Thymus (tissue), 11 donors: ENCODE data around the gene SUPT16H. TPM values are rescaled to one million over a fixed set of nuclear protein-coding genes. Genes with fewer than 3 reads are reported as not detected.
A peak's percentile ranks its signal among the peaks of the same experiment; 100 is the strongest.
"Not testable (repeated sequence)": the region's sequence is repeated elsewhere in the genome, so short reads cannot be mapped to it uniquely, and the experiment has no call there.

ENCODE experiments used
- DNase-seq, 9 donors: peaks; one replicate each; pipeline ENCODE4 v3.0.0-alpha.2; 2013; ENCODE audit warnings: low spot score in 9 of 9, low read depth in 6 of 9, missing footprints in 1 of 9
- H3K27ac ChIP-seq, 2 donors: one replicate each; pipeline ENCODE4 v1.5.1; 2013; ENCODE audit warnings: control low read depth in 1 of 2, low read depth in 1 of 2, low read length in 1 of 2, mild to moderate bottlenecking in 1 of 2, moderate library complexity in 1 of 2
- H3K27me3 ChIP-seq, 2 donors: one replicate each; pipeline ENCODE4 v1.5.1; 2013; ENCODE audit warnings: low read length in 1 of 2; ENCODE audit not compliant: control insufficient read depth in 2 of 2, insufficient read depth in 1 of 2
- H3K36me3 ChIP-seq, 2 donors: one replicate each; pipeline ENCODE4 v1.5.1; 2013; ENCODE audit warnings: low read length in 1 of 2, mild to moderate bottlenecking in 1 of 2, moderate library complexity in 1 of 2; ENCODE audit not compliant: control insufficient read depth in 2 of 2, insufficient read depth in 2 of 2
- H3K4me1 ChIP-seq, 2 donors: one replicate each; pipeline ENCODE4 v1.5.1; 2013; ENCODE audit warnings: low read length in 2 of 2; ENCODE audit not compliant: control insufficient read depth in 2 of 2, insufficient read depth in 2 of 2
- H3K4me3 ChIP-seq, 2 donors: one replicate each; pipeline ENCODE4 v1.5.1; 2013; ENCODE audit warnings: low read length in 2 of 2, control low read depth in 1 of 2, mild to moderate bottlenecking in 1 of 2
- H3K9me3 ChIP-seq, 2 donors: one replicate each; pipeline ENCODE4 v1.5.1; 2013; ENCODE audit warnings: low read length in 1 of 2, mild to moderate bottlenecking in 1 of 2; ENCODE audit not compliant: control insufficient read depth in 2 of 2, insufficient read depth in 1 of 2
- WGBS: extraction: QIAGEN DNeasy Blood & Tissue Kit; methylation state at CpG from one replicate; pipeline ENCODE4 v1.1.7; 2013; 5-methylcytosine and 5-hydroxymethylcytosine counted together
- polyA plus RNA-seq: library from polyadenylated mRNA; stranded (reverse); fragments of 200-250 nt; gene quantifications from one replicate; pipeline ENCODE4 v1.2.3, GENCODE V29; 2013
- total RNA-seq: library from RNA; stranded (reverse); fragments of 120-200 nt; gene quantifications from one replicate; pipeline ENCODE4 v1.2.4, GENCODE V29; 2013
- donor health status: healthy.

The SUPT16H gene
- total and polyA plus RNA-seq, 2 donors: 64.5 to 95.8 TPM

DNA sequence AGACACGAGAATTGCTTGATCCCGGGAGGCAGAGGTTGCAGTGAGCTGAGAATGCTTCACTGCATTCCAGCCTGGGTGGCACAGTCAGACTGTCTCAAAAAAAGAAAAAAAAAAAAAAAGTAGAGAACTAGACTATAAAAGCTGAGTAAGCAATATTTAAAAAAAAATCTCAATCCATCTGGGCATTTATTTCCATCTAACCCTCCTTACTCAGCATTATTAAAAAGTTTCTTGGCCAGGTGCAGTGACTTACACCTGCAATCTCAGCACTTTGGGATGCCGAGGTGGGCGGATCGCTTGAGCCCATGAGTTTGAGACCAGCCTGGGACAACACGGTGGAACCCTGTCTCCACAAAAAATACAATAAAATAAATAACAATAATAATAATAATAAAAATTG, 4.5 kb downstream of the SUPT16H start:
- 96% methylated on average over 6 of the region's 6 CpGs for WGBS
- Histone ChIP-seq H3K4me3 (no peak overlapping the region), H3K27ac (no peak overlapping the region), H3K4me1 (peaks cover 3 to 6% of the 10 kb centered on the region in 2 donors), H3K36me3 (peaks cover 0 to 12% of the 10 kb centered on the region in 2 donors), H3K27me3 (no peaks in the 10 kb centered on the region), H3K9me3 (no peaks in the 10 kb centered on the region)
- no peak for DNase-seq

DNA sequence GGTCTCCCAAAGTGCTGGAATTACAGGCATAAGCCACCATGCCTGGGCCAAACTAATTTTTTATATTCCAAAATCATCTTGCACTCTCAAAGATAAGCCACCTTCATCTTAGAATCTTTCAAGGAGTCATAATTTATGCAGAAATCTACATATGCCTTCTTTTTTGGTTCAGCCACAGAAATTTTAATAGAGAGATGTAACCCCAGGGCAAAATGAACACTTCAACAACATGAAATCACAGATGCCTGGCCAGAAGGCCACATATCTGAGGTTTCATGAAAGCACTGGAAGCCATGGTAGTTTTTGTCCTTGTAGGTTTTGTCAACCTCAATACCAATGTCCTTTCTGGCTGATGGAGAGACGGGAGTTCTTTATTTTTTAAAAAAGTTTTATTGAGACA, 9.8 kb downstream of the SUPT16H start:
- WGBS: 100% methylated on average over 1 of the region's 1 CpG
- no peak overlapping the region for H3K27ac ChIP-seq
- H3K4me1 ChIP-seq: no peaks in the 10 kb centered on the region
- DNase-seq: no peak
- no peaks in the 10 kb centered on the region for H3K27me3 ChIP-seq
- peaks cover 5 to 53% of the 10 kb centered on the region in 2 donors for H3K36me3 ChIP-seq
- no peaks in the 10 kb centered on the region for H3K9me3 ChIP-seq
- no peak overlapping the region for H3K4me3 ChIP-seq

DNA sequence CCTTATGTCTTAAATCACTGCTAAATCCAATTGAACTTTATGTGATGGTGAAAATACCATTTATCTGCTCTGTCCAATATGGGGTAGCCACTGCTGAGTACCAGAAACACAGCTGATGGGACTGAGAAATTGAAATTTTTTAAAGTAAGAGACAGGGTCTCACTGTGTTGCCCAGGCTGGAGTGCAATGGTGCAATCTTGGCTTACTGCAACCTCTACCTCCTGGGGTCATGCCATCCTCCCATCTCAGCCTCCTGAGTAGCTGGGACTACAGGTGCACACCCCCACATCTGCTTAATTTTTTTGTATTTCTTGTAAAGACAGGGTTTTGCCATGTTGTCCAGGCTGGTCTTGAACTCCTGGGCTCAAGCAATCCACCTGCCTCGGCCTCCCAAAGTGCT, 11.0 kb downstream of the SUPT16H start:
- not testable (repeated sequence) for H3K9me3 ChIP-seq, H3K4me3 ChIP-seq, DNase-seq, H3K27me3 ChIP-seq, H3K4me1 ChIP-seq, H3K27ac ChIP-seq
- WGBS: 98% methylated on average over 1 of the region's 1 CpG
- peaks cover 8 to 62% of the 10 kb centered on the region in 2 donors for H3K36me3 ChIP-seq

DNA sequence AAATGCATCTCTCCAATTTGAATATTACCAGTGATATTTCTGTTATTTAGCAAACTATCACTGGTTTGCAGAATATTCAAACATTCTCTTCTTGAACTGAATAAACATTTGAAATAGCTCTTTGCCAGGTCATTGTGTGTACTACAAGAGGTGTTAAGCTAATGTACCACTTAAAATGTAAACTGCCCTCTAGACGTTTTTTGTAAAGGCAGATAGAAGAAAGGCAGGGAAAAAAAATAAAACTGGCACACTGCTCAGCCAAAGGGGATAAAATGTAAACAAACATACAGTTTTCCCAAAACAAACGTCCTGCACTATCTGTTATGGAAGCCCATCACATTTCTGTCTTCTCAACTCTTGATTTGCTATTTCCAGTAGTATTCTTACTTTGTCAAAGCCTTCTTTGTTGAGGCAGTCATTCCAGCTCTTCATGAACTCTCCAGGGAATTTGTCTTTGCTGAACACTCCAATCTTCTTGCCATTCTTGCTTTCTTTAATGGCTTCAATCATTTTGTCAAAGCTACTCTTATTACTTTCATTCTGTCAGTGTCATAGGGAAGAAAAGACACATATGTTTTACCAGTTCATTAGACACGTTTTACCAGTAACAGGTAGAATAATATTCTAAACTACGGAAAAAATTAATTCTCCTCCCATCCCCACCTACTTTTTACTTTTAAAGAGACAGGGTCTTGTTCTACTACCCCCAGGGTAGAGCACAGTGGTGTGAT, 13.7 kb downstream of the SUPT16H start:
- 95% methylated on average over 4 of the region's 4 CpGs for WGBS
- Histone ChIP-seq H3K9me3 (no peaks in the 10 kb centered on the region), H3K4me3 (no peak overlapping the region), H3K4me1 (no peaks in the 10 kb centered on the region), H3K27ac (no peak overlapping the region), H3K27me3 (no peaks in the 10 kb centered on the region), H3K36me3 (peaks cover 24 to 78% of the 10 kb centered on the region in 2 donors)
- no peak for DNase-seq

DNA sequence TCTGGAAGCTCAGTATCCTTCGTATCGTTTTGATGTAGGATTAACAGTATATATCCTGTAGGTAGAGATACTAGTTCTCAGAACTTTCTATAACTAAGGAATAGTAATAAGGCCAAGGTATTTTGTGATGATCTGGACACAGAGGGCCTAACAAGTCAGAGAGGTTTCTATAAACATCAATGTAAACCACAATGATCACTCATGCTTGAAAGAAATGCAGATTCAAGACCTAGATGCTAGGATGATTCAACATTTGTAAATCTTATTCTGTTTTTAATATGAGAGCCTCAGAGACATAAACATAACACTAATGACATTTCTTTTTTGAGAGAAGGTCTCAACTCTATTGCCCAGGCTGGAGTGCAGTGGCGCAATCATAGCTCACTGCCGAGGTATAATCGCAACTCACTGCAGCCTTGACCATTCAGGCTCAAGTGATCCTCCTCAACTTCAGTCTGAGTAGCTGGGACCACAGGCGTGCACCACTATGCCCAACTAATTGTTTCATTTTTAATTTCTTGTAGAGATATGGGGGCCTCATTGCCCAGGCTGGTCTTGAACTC, 16.2 kb downstream of the SUPT16H start:
- Histone ChIP-seq H3K36me3 (peaks cover 32 to 92% of the 10 kb centered on the region in 2 donors), H3K4me1 (no peaks in the 10 kb centered on the region), H3K4me3 (no peak overlapping the region), H3K27ac (no peak overlapping the region), H3K9me3 (no peaks in the 10 kb centered on the region), H3K27me3 (no peaks in the 10 kb centered on the region)
- WGBS: 99% methylated on average over 6 of the region's 6 CpGs
- no peak for DNase-seq

DNA sequence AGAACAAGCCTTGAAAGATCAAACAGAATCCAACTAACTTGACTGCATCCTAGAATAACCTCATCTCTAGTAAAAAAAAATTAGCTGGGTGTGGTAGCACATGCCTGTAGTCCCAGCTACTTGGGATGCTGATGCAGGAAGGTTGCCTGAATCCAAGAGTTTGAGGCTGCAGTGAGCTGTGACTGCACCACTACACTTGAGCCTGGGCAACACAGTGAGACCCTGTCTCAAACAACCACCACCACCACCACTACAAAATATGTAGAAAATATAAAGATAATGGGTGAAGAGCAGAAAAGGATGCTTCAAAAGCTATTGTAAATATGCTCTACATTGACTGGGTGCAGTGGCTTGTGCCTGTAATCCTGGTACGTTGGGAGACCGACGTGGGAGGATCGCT, 27.3 kb downstream of the SUPT16H start:
- WGBS: 98% methylated on average over 4 of the region's 4 CpGs
- no peak for DNase-seq
- Histone ChIP-seq H3K9me3 (no peaks in the 10 kb centered on the region), H3K4me3 (no peak overlapping the region), H3K36me3 (peaks cover 67 to 87% of the 10 kb centered on the region in 2 donors), H3K27ac (no peak overlapping the region), H3K4me1 (no peaks in the 10 kb centered on the region), H3K27me3 (no peaks in the 10 kb centered on the region)

DNA sequence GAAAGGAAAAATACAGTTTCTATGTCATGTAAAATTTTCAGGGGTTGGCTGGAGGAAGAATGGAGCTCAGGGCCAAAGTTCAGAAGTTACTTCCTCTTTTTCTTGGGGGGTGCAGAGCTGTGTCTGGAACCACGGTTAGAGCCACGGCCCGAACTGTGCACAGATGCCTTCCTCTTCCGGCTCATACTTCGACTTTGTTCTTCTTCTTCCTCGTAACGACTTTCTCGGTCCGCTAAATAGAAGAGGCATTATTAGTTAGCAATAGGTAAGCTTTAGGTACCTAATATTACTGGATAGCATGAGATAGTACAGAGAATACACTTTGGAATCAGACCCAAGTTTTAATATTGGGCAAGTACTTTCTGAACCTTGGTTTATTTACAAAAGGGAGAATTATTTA, 31.2 kb downstream of the SUPT16H start:
- Histone ChIP-seq H3K9me3 (no peaks in the 10 kb centered on the region), H3K4me3 (no peak overlapping the region), H3K4me1 (no peaks in the 10 kb centered on the region), H3K27me3 (no peaks in the 10 kb centered on the region), H3K36me3 (peaks cover 38 to 68% of the 10 kb centered on the region in 2 donors), H3K27ac (no peak overlapping the region)
- WGBS: 53% methylated on average over 9 of the region's 9 CpGs
- DNase-seq: peak in 1 of 9 donors; percentile 8

DNA sequence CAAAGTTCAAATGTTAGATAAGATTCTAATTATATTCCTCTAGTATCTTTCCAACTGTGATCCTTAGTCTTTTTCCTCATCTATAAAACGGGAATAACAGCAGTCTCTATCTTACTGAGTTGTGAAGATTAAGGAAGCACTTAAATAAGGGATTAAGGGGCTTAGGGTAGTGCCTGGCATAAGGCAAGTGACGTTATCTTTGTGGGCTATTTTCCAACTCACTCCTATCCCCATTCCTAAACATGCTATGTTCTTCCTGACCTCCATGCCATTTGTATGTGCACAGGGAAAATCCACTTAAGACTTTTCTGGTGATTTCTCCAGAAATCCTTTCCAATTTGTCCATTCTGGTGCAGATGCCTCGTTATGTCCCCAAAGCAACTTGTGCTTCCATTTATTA, 33.3 kb downstream of the SUPT16H start:
- Histone ChIP-seq H3K4me3 (no peak overlapping the region), H3K27ac (no peak overlapping the region), H3K36me3 (peaks cover 28 to 47% of the 10 kb centered on the region in 2 donors), H3K27me3 (no peaks in the 10 kb centered on the region), H3K9me3 (no peaks in the 10 kb centered on the region), H3K4me1 (no peaks in the 10 kb centered on the region)
- 64% methylated on average over 3 of the region's 3 CpGs for WGBS
- no peak for DNase-seq

DNA sequence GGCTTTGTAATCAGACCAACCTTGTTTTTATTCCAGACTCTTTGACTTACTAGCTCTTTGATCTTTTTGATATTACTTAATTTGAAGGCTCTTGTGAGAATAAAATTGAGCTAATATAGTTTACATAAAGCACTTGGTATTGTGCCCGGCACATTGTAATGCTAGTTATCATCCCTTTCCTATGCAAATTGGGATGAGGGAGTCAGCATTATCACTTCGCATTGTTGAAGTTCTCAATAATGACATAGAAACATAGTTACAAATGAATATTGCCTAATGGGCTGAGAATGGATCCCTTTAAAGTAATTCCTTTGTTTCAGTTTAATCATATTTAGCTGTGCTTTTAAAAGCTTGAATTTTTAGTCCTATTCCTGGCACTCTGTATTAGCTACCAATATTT, 36.6 kb downstream of the SUPT16H start:
- DNase-seq: no peak
- no peaks in the 10 kb centered on the region for H3K27me3 ChIP-seq
- H3K27ac ChIP-seq: no peak overlapping the region
- over 99% methylated on average over 2 of the region's 2 CpGs for WGBS
- peaks cover 10 to 19% of the 10 kb centered on the region in 2 donors for H3K36me3 ChIP-seq
- no peaks in the 10 kb centered on the region for H3K9me3 ChIP-seq
- H3K4me3 ChIP-seq: no peak overlapping the region
- no peaks in the 10 kb centered on the region for H3K4me1 ChIP-seq
